ENCODE results near the gene LARP4B.

DNA sequence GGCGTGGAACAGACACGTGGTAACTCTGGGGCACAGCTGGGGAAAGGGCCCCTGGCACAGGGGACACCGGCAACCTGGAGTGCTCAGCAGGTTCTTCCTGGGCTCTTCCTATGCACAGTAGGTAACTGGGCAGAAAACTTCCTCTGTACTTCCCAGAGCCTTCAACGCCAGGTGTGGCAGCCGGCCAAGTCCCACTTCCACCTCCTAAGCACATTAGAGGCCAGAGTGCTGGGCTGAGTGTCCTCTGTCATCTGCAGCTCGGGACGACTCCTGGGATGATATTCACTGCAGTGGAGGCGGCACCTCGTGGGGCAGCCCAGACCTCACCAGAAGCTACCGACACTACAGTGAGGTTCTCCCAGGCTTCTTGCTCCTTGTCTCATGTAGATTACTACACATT lies 114.5 kb downstream of the LARP4B start:
- TF ChIP-seq POLR2AphosphoS5 (IDR thresholded peaks at IDR 0.05; ENCODE audit: borderline replicate concordance, low read depth, low read length) (no peak), EZH2 (IDR thresholded peaks at IDR 0.05) (no peak), FOXP2 (optimal IDR thresholded peaks at IDR 0.05; ENCODE audit: control extremely low read depth, extremely low read length, insufficient read depth) (no peak)
